Dermis microvascular lymphatic vessel endothelial cell (primary cell): ENCODE measurements around the gene TEX52. TPM values are rescaled to one million over a fixed set of nuclear protein-coding genes. Genes with fewer than 3 reads are reported as not detected.

ENCODE experiments used
- DNase-seq, 2 donors: peaks; one replicate each; pipeline versions ENCODE4 v3.0.0 to v3.0.0-alpha.2; 2010; ENCODE audit warnings: low read depth in 2 of 2
- total RNA-seq: library from RNA; depleted of rRNA; stranded (reverse); fragments of >200 nt; gene quantifications from 2 replicates; pipeline ENCODE4 v1.2.1, GENCODE V29; 2014

TEX52 gene
- not detected in 2 replicates for total RNA-seq

GRCh38 chr12:2857021-2857431, at the start of gene TEX52:
Gene TEX52 (minus strand): TSS chr12:2857039. CDS start chr12:2857026, 13 bp downstream.
- no peak for DNase-seq

- no peak for DNase-seq
These were observed 47.4 kb upstream of the TEX52 start for GRCh38 chr12:2904260-2904659.

GRCh38 chr12:2902272-2902880, 45.5 kb upstream of the TEX52 start:
- peak in 1 of 2 donors; percentile 21 for DNase-seq

- DNase-seq = no peak
These were observed 43.8 kb upstream of the TEX52 start for GRCh38 chr12:2900642-2901041.

GRCh38 chr12:2897418-2897817, 40.6 kb upstream of the TEX52 start:
- DNase-seq = no peak

GRCh38 chr12:2895511-2895910, 38.7 kb upstream of the TEX52 start:
- DNase-seq = no peak

GRCh38 chr12:2895051-2895451, 38.2 kb upstream of the TEX52 start:
- DNase-seq = no peak

- DNase-seq = peak; percentile 39 to 43
These were observed 36.2 kb upstream of the TEX52 start for GRCh38 chr12:2893007-2893406.

- DNase-seq = no peak
These were observed 35.4 kb upstream of the TEX52 start for GRCh38 chr12:2892246-2892645.

- peak; percentile 22 to 65 for DNase-seq
These were observed 34.6 kb upstream of the TEX52 start for GRCh38 chr12:2891240-2892053.

GRCh38 chr12:2890388-2891239, 33.8 kb upstream of the TEX52 start, which contains the start of gene TULP3:
Gene TULP3 (plus strand): TSS chr12:2890891. CDS start chr12:2890948, 57 bp downstream.
- peak; percentile 91 to 99 for DNase-seq

GRCh38 chr12:2890001-2890387, 33.2 kb upstream of the TEX52 start:
- no peak for DNase-seq

GRCh38 chr12:2886768-2887450, 30.1 kb upstream of the TEX52 start:
- DNase-seq = no peak

GRCh38 chr12:2884810-2885209, 28.0 kb upstream of the TEX52 start:
- DNase-seq = no peak

GRCh38 chr12:2879853-2880252, 23.0 kb upstream of the TEX52 start:
- DNase-seq = no peak

- no peak for DNase-seq
These were observed 21.3 kb upstream of the TEX52 start for GRCh38 chr12:2877953-2878732.

- peak; percentile 78 to 90 for DNase-seq
These were observed 20.5 kb upstream of the TEX52 start, which contains the start of the genes FOXM1 and RHNO1 for GRCh38 chr12:2877047-2877952. Gene FOXM1 (minus strand): TSS chr12:2877174. CDS start chr12:2874478, 2,696 bp downstream. Gene RHNO1 (plus strand): TSS chr12:2877223. CDS start chr12:2885367, 8,144 bp downstream.

- peak in 1 of 2 donors; percentile 10 for DNase-seq
These were observed 19.7 kb upstream of the TEX52 start for GRCh38 chr12:2876431-2877046.
